ENCODE data around the gene SLC29A3. TPM values are rescaled to one million over a fixed set of nuclear protein-coding genes. Genes with fewer than 3 reads are reported as not detected.

The SLC29A3 gene
- total and polyA plus RNA-seq, 2 experiments from 2014 or later = 10.3 to 12.3 TPM

GRCh38 chr10:71294091-71294561, 24.9 kb upstream of the SLC29A3 start (continued):
- no peak for TF ChIP-seq ZNF462 (CRISPR knock-in tag; IDR thresholded peaks at IDR 0.05)

- DNase-seq (ENCODE audit: low spot score) (no peak), ATAC-seq (no peak)
- Histone ChIP-seq H3K79me2 (replicated peaks; ENCODE audit: insufficient read depth) (no peaks in the 10 kb centered on the region), H3K4me1 (ENCODE audit: insufficient read depth) (no peaks in the 10 kb centered on the region), H3K4me2 (no peak overlapping the region), H3K9me2 (ENCODE audit: insufficient read depth) (no peaks in the 10 kb centered on the region), H2AFZ (no peak overlapping the region), H3K27ac (ENCODE audit: low read depth) (no peak overlapping the region), H3F3A (replicated peaks; ENCODE audit: low read depth) (no peaks in the 10 kb centered on the region), H3K27me3 (ENCODE audit: insufficient read depth) (no peaks in the 10 kb centered on the region), H3K4me3 (no peak overlapping the region), H3K36me3 (ENCODE audit: insufficient read depth) (no peaks in the 10 kb centered on the region; the same call in 1 of the 2 replicates), H4K20me1 (replicated peaks; ENCODE audit: insufficient read depth) (peaks cover 4% of the 10 kb centered on the region; the same call in 1 of the 2 replicates)
- no peaks in the 10 kb centered on the region for H3K4me1 Mint-ChIP-seq
- H3K36me3 Mint-ChIP-seq (ENCODE audit: low read depth) = peaks cover 49% of the 10 kb centered on the region
- no peaks in the 10 kb centered on the region for H3K9me3 Mint-ChIP-seq
- H3K27ac Mint-ChIP-seq = no peak overlapping the region
- H3K4me3 Mint-ChIP-seq = no peak overlapping the region
- H3K27me3 Mint-ChIP-seq (ENCODE audit: insufficient read depth, low read depth, poor library complexity) = no peaks in the 10 kb centered on the region
- no peak for TF ChIP-seq STAT1 (IDR thresholded peaks at IDR 0.05; ENCODE audit: unreplicated experiment)
- TF ChIP-seq ZNF114 (CRISPR knock-in tag; IDR thresholded peaks at IDR 0.05) = no peak
- no peak for TF ChIP-seq CREB1 (CRISPR knock-in tag; IDR thresholded peaks at IDR 0.05; ENCODE audit: low read depth)
- TF ChIP-seq NANOG (IDR thresholded peaks at IDR 0.05; ENCODE audit: borderline replicate concordance) = no peak
- no peak for TF ChIP-seq POLR2AphosphoS5 (IDR thresholded peaks at IDR 0.05; ENCODE audit: low read depth)
- no peak for TF ChIP-seq JUNB (IDR thresholded peaks at IDR 0.05; ENCODE audit: unreplicated experiment)
- TF ChIP-seq EZH2phosphoT487 (IDR thresholded peaks at IDR 0.05; ENCODE audit: unreplicated experiment) = no peak
- no peak for TF ChIP-seq ZNF331 (CRISPR knock-in tag; IDR thresholded peaks at IDR 0.05; ENCODE audit: low read depth)
- TF ChIP-seq EZH2 (IDR thresholded peaks at IDR 0.05; ENCODE audit: low read depth, unreplicated experiment) = no peak
- no peak for TF ChIP-seq REST (IDR thresholded peaks at IDR 0.05; ENCODE audit: unreplicated experiment)
These were observed 24.2 kb upstream of the SLC29A3 start for GRCh38 chr10:71294856-71295255.

Measured in GM23338 (cell line).